GM12878 (cell line): ENCODE results near the gene AP2A2. TPM values are rescaled to one million over a fixed set of nuclear protein-coding genes. Genes with fewer than 3 reads are reported as not detected.

Source experiments
- ATAC-seq: fragments of 200-7000 bp; cut with Tn5 transposase; 3 replicates; pipeline ENCODE4 v1.9.1; 2020; ENCODE audit warnings: mild to moderate bottlenecking, moderate library complexity
- BruUV-seq: library from RNA; stranded (reverse); fragments of 400-500 nt; replicated peaks from 2 replicates; lab custom pipeline; 2021; lab: Mats Ljungman, UMichigan
- CTCF ChIA-PET: fragments of 300-600 bp; sonication (Branson Sonifier 250); formaldehyde crosslinking; extraction: SDS; loops from one replicate; lab custom pipeline; 2021; ENCODE audit warnings: inconsistent platforms; lab: Yijun Ruan, JAX
- POLR2A ChIA-PET: fragments of 350-600 bp; formaldehyde crosslinking; extraction: SDS; loops from one replicate; lab custom pipeline; 2021; ENCODE audit warnings: inconsistent platforms; lab: Charles Lee
- RAD21 ChIA-PET: fragments of 300-600 bp; sonication (Branson Sonifier 250); formaldehyde crosslinking; loops from one replicate; lab custom pipeline; 2023; ENCODE audit warnings: antibody characterized with exemption; ENCODE audit not compliant: unreplicated experiment; lab: Charles Lee
- SMC1A ChIA-PET: fragments of 300-600 bp; sonication (Branson Sonifier 250); formaldehyde crosslinking; loops from one replicate; lab custom pipeline; 2023; ENCODE audit not compliant: unreplicated experiment, uncharacterized antibody; lab: Charles Lee
- DNase-seq: peaks from one replicate; pipeline ENCODE4 v3.0.0-alpha.2; 2011; ENCODE audit warnings: low read depth, low spot score
- FAIRE-seq: peaks from 3 replicates; lab custom pipeline; 2011; peaks lifted over from hg19 to GRCh38; lab: Jason Lieb, UNC
- H2AFZ ChIP-seq: 2 replicates; pipeline ENCODE4 v1.6.0; 2011; ENCODE audit warnings: low read depth, low read length, control low read depth; ENCODE audit not compliant: control insufficient read depth
- H3K27ac ChIP-seq: 2 replicates; pipeline ENCODE4 v1.5.1; 2011; ENCODE audit warnings: control low read depth; ENCODE audit not compliant: control insufficient read depth, insufficient read depth
- H3K27me3 ChIP-seq, 2 experiments: replicated peaks in 1 of 2; 2 replicates each; pipeline versions ENCODE4 v1.6.0 to v1.6.1; 2011; ENCODE audit warnings: low read length in 1 of 2; ENCODE audit not compliant: control insufficient read depth in 2 of 2, insufficient read depth in 2 of 2
- H3K36me3 ChIP-seq, 2 experiments: 2 replicates each; pipeline ENCODE4 v1.5.1; 2011; ENCODE audit warnings: low read length in 1 of 2; ENCODE audit not compliant: control insufficient read depth in 2 of 2, insufficient read depth in 2 of 2
- H3K4me1 ChIP-seq: 2 replicates; pipeline ENCODE4 v1.6.1; 2011; ENCODE audit warnings: mild to moderate bottlenecking, low read length, moderate library complexity, mixed read lengths; ENCODE audit not compliant: control insufficient read depth, insufficient read depth
- H3K4me2 ChIP-seq: 2 replicates; pipeline ENCODE4 v1.6.0; 2011; ENCODE audit warnings: control low read depth; ENCODE audit not compliant: control insufficient read depth, insufficient read depth
- H3K4me3 ChIP-seq: fragments of 200-600 bp; sonication (generic); 2 replicates; pipeline ENCODE4 v1.5.1; 2016
- H3K79me2 ChIP-seq: 2 replicates; pipeline ENCODE4 v1.6.0; 2011; ENCODE audit warnings: low read length; ENCODE audit not compliant: control insufficient read depth, insufficient read depth
- H3K9ac ChIP-seq: 2 replicates; pipeline ENCODE4 v1.8.0; 2011; ENCODE audit warnings: low read length, control low read depth, mixed read lengths; ENCODE audit not compliant: control insufficient read depth, insufficient read depth
- H3K9me3 ChIP-seq: replicated peaks from 3 replicates; pipeline ENCODE4 v1.5.1; 2011; ENCODE audit warnings: mild to moderate bottlenecking, low read length; ENCODE audit not compliant: control insufficient read depth, insufficient read depth
- H4K20me1 ChIP-seq: 2 replicates; pipeline ENCODE4 v1.6.0; 2011; ENCODE audit not compliant: control insufficient read depth, insufficient read depth
- BCL11A ChIP-seq: IDR thresholded peaks from 2 replicates; pipeline ENCODE4 v1.6.1; 2011; ENCODE audit warnings: low read depth, low read length
- CEBPB ChIP-seq, 2 experiments: fragments of 150-350 bp in 1 of 2; IDR thresholded peaks; 2 replicates each; pipeline ENCODE4 v1.6.1; 2012 to 2014; ENCODE audit warnings: low read depth in 2 of 2, low read length in 2 of 2, borderline replicate concordance in 1 of 2, inconsistent platforms in 1 of 2
- CHD2 ChIP-seq: IDR thresholded peaks from 2 replicates; pipeline ENCODE4 v1.6.1; 2011; ENCODE audit warnings: low read depth, low read length, improper control_type of control experiment, borderline replicate concordance
- DPF2 ChIP-seq: fragments of 450-650 bp; IDR thresholded peaks from 2 replicates; pipeline ENCODE4 v1.6.1; 2017; ENCODE audit warnings: mild to moderate bottlenecking
- E2F8 ChIP-seq: fragments of 450-650 bp; IDR thresholded peaks from 2 replicates; pipeline ENCODE4 v1.6.1; 2018; ENCODE audit warnings: mild to moderate bottlenecking, low read depth, moderate library complexity; ENCODE audit not compliant: partially characterized antibody
- EGR1 ChIP-seq, 2 experiments: IDR thresholded peaks; 1 replicate in 1 of 2; 2 replicates in 1 of 2; pipeline ENCODE4 v1.6.1; 2011 to 2012; ENCODE audit warnings: low read depth in 2 of 2, low read length in 2 of 2, borderline replicate concordance in 1 of 2, mild to moderate bottlenecking in 1 of 2, moderate library complexity in 1 of 2
- HDGF ChIP-seq: fragments of 450-650 bp; IDR thresholded peaks from 2 replicates; pipeline ENCODE4 v1.6.1; 2016; ENCODE audit warnings: antibody characterized with exemption
- IRF4 ChIP-seq: IDR thresholded peaks from 2 replicates; pipeline ENCODE4 v1.6.1; 2011; ENCODE audit warnings: low read depth, low read length
- NFYA ChIP-seq: IDR thresholded peaks from 2 replicates; pipeline ENCODE4 v1.6.1; 2011; ENCODE audit warnings: low read depth, mild to moderate bottlenecking, low read length, improper control_type of control experiment, borderline replicate concordance
- NKRF ChIP-seq: fragments of 450-650 bp; conservative IDR thresholded peaks from 2 replicates; pipeline ENCODE4 v1.6.1; 2017; ENCODE audit warnings: mild to moderate bottlenecking, moderate library complexity
- POLR2A ChIP-seq: IDR thresholded peaks from 2 replicates; pipeline ENCODE4 v1.6.1; 2011; ENCODE audit warnings: low read depth, mild to moderate bottlenecking, low read length
- POLR2AphosphoS5 ChIP-seq: IDR thresholded peaks from 2 replicates; pipeline ENCODE4 v1.6.1; 2011; ENCODE audit warnings: mild to moderate bottlenecking, low read length, inconsistent platforms
- POU2F2 ChIP-seq: IDR thresholded peaks from 3 replicates; pipeline ENCODE4 v1.6.1; 2011; ENCODE audit warnings: low read depth, mild to moderate bottlenecking, low read length, borderline replicate concordance
- RAD51 ChIP-seq: fragments of 450-650 bp; IDR thresholded peaks from 2 replicates; pipeline ENCODE4 v1.6.1; 2016; ENCODE audit warnings: moderate library complexity, mild to moderate bottlenecking, inconsistent platforms
- RELA ChIP-seq: fragments of 450-650 bp; IDR thresholded peaks from 2 replicates; pipeline ENCODE4 v1.8.0; 2014; ENCODE audit warnings: borderline replicate concordance; ENCODE audit not compliant: partially characterized antibody
- SMAD5 ChIP-seq: IDR thresholded peaks from 2 replicates; pipeline ENCODE4 v1.6.1; 2016; ENCODE audit warnings: antibody characterized with exemption, low read depth
- SMARCA5 ChIP-seq: fragments of 450-650 bp; IDR thresholded peaks from 2 replicates; pipeline ENCODE4 v1.6.1; 2017; ENCODE audit warnings: mild to moderate bottlenecking
- ZBED1 ChIP-seq: IDR thresholded peaks from 2 replicates; pipeline ENCODE4 v1.6.1; 2016; ENCODE audit warnings: borderline replicate concordance
- ZNF207 ChIP-seq: fragments of 450-650 bp; IDR thresholded peaks from 2 replicates; pipeline ENCODE4 v1.6.1; 2014; ENCODE audit warnings: antibody characterized with exemption, mild to moderate bottlenecking, borderline replicate concordance
- ZNF622 ChIP-seq: fragments of 450-650 bp; IDR thresholded peaks from 2 replicates; pipeline ENCODE4 v1.6.1; 2017; ENCODE audit warnings: mild to moderate bottlenecking, inconsistent platforms
- WGBS: methylation state at CpG from one replicate; pipeline ENCODE4 v1.1.6; 2016; ENCODE audit warnings: low lambda C conversion rate; ENCODE audit not compliant: insufficient replicate concordance, insufficient coverage; ENCODE audit errors: missing lambda C conversion rate; 5-methylcytosine and 5-hydroxymethylcytosine counted together
- in situ Hi-C: fragments of 300-500 bp; cut with MboI; formaldehyde crosslinking; loops from 9 replicates; pipeline ENCODE4 v1.14.3; 2018; ENCODE audit warnings: mixed read lengths
- intact Hi-C: fragments of 100-400 bp; cut with micrococcal nuclease; formaldehyde crosslinking; loops from one replicate; pipeline ENCODE4 v1.14.2; 2022; ENCODE audit not compliant: unreplicated experiment
- polyA plus RNA-seq, 11 experiments: library from polyadenylated mRNA; depleted of rRNA in 4 of 11; unstranded in 6 of 11; stranded (reverse) in 5 of 11; fragments of >200 nt; fragmentation: Nextera tagmentation in 4 of 11; fragmentation: Illumina TruSeq in 1 of 11; extraction: Ambion mirVana in 4 of 11; extraction: Trizol in 1 of 11; gene quantifications; 1 replicate in 1 of 11; 2 replicates in 10 of 11; pipeline versions ENCODE4 v1.2.1 to v1.2.3, GENCODE V29; 2011 to 2016; ENCODE audit warnings: inconsistent platforms in 2 of 11, missing spikeins in 2 of 11, low read depth in 1 of 11
- total RNA-seq, 4 experiments: library from RNA; depleted of rRNA in 3 of 4; stranded (reverse); fragments of >200 nt in 3 of 4; fragmentation: Illumina TruSeq in 1 of 4; extraction: Trizol in 1 of 4; gene quantifications; 2 replicates each; pipeline versions ENCODE4 v1.2.1 to v1.2.3, GENCODE V29; 2013 to 2021

Gene AP2A2
- total and polyA plus RNA-seq, 10 of the 15 experiments (the other 5 are each of a cell fraction or from before 2014, with no cell fraction given) = 0.58 to 48.8 (median 18.2) TPM

- ChIA-PET POLR2A (no interaction called here), RAD21 (no interaction called here), CTCF (no interaction called here), SMC1A (no interaction called here)
- Histone ChIP-seq H3K9me3 (no peaks in the 10 kb centered on the region), H3K9ac (no peak overlapping the region), H3K36me3 (no peaks in the 10 kb centered on the region), H3K27me3 (no peaks in the 10 kb centered on the region), H3K27ac (no peak overlapping the region), H2AFZ (no peak overlapping the region), H4K20me1 (no peaks in the 10 kb centered on the region), H3K4me1 (no peaks in the 10 kb centered on the region), H3K79me2 (no peaks in the 10 kb centered on the region), H3K4me2 (no peak overlapping the region), H3K4me3 (no peak overlapping the region)
- TF ChIP-seq SMARCA5 (no peak), POLR2A (no peak), BCL11A (no peak), E2F8 (no peak), HDGF (no peak), CHD2 (no peak), RAD51 (no peak), IRF4 (no peak), SMAD5 (no peak), CEBPB (IDR thresholded peaks at IDR 0.05; ENCODE audit: borderline replicate concordance in 1 of 2, low read depth in 2 of 2, low read length in 2 of 2) (no peak), DPF2 (no peak), NKRF (no peak), NFYA (no peak), EGR1 (IDR thresholded peaks at IDR 0.05; ENCODE audit: borderline replicate concordance in 1 of 2, low read depth in 2 of 2, low read length in 2 of 2) (no peak), RELA (no peak), ZNF207 (no peak), ZNF622 (no peak), ZBED1 (no peak), POU2F2 (no peak), POLR2AphosphoS5 (no peak)
- no peak for FAIRE-seq
- no peak for ATAC-seq
- in situ Hi-C loops = no loop called here
- DNase-seq = no peak
- 60% methylated on average over 35 of the region's 36 CpGs for WGBS
- BruUV-seq = no TSS peak
- intact Hi-C loops = no loop called here
Observed at GRCh38 chr11:1027483-1028290, 102.0 kb downstream of the AP2A2 start.
